Measurements from ENCODE around the gene CCDC78. TPM values are rescaled to one million over a fixed set of nuclear protein-coding genes. Genes with fewer than 3 reads are reported as not detected.

The CCDC78 gene
- total RNA-seq, 1 donor from 2014 or later: 26.1 TPM

DNA sequence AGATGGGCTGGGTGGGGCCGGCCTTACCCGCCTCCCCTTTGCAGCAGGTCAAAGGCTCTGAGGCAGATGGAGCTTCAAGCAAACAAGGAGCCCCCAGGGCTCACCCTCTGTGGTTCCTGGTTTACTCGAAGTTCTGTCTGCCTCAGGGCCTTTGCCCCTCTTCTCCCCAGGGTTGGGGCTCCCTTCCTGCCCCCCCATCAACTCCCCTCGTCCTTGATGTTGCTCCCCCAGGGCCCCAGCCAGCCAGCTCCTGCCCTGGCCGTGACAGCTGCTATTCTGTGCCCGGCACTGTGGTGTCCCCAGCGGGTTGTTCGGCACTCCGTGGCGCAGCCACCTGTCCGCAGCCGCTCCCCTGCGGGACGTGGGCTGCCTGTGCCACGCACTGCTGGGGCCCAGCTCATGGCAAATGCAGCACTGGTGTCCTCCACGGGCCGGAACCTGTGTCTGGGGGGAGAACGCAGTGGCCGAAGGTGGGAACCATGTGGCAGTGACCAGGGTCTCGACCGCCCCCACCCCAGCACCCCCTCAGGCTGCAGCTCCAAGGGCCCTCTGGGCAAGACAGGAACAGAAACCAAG lies 15.7 kb downstream of the CCDC78 start:
- Histone ChIP-seq H3K27me3 (ENCODE audit: low read depth) (peaks cover 67% of the 10 kb centered on the region), H3K36me3 (no peaks in the 10 kb centered on the region), H3K27ac (no peak overlapping the region), H3K9me3 (no peaks in the 10 kb centered on the region), H3K4me3 (no peak overlapping the region), H3K4me1 (peaks cover 11% of the 10 kb centered on the region)
- ATAC-seq: no peak
- DNase-seq: no peak
- intact Hi-C loops (cut with DNase I): no loop called here
- TF ChIP-seq, protein P1, sequence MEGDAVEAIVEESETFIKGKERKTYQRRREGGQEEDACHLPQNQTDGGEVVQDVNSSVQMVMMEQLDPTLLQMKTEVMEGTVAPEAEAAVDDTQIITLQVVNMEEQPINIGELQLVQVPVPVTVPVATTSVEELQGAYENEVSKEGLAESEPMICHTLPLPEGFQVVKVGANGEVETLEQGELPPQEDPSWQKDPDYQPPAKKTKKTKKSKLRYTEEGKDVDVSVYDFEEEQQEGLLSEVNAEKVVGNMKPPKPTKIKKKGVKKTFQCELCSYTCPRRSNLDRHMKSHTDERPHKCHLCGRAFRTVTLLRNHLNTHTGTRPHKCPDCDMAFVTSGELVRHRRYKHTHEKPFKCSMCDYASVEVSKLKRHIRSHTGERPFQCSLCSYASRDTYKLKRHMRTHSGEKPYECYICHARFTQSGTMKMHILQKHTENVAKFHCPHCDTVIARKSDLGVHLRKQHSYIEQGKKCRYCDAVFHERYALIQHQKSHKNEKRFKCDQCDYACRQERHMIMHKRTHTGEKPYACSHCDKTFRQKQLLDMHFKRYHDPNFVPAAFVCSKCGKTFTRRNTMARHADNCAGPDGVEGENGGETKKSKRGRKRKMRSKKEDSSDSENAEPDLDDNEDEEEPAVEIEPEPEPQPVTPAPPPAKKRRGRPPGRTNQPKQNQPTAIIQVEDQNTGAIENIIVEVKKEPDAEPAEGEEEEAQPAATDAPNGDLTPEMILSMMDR (IDR thresholded peaks at IDR 0.05): no peak

DNA sequence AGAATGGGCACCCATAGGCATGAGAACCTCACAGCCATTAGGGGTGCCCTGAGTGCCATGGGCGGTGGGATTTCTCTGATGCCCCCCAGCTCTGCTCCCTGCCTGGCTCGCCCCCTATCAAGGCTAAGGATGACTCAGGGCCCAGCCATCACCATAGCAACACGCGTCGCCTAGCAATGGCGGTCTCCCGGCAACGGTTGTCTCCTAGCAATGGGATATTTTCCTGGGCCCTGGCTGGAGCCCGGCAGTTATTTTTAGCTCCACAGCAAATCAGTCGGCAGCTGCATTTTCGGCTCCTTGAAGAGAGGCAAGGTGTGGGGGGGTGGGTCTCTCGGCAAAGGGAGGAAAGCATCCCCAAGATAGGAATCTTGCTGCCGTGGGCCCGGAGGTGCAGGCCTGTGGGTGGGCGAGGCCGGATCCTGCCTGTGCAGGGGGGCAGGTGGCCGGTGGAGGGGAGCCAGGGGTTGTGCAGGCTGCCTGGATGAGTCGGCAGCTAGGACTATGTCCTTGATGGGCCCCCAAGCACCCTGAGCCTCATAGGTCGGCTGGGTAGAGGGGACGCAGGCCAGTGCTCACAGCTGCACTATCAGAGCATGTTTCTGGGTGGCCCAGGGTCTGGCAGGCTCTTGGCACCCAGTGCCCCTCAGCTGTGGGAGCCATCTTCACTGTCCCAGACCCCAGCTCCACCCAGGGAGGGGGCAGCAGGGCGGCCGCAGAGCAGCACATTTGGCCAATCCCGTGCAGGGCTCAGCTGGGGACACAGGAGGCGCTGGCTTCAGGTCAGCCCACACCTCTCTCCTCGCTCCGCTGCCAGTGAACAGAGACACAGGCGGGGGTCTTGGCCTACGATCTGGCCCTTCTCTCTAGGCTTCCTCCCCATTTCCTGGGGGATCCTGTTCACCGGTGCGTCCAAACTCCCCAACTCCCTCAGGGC lies 16.4 kb downstream of the CCDC78 start:
- Histone ChIP-seq H3K36me3 (no peaks in the 10 kb centered on the region), H3K27me3 (ENCODE audit: low read depth) (peaks cover 71% of the 10 kb centered on the region), H3K4me1 (peaks cover 11% of the 10 kb centered on the region), H3K27ac (no peak overlapping the region), H3K4me3 (no peak overlapping the region), H3K9me3 (no peaks in the 10 kb centered on the region)
- TF ChIP-seq, protein P1 (IDR thresholded peaks at IDR 0.05): no peak
- ATAC-seq (no peak), DNase-seq (no peak)
- intact Hi-C loops (cut with DNase I): no loop called here

DNA sequence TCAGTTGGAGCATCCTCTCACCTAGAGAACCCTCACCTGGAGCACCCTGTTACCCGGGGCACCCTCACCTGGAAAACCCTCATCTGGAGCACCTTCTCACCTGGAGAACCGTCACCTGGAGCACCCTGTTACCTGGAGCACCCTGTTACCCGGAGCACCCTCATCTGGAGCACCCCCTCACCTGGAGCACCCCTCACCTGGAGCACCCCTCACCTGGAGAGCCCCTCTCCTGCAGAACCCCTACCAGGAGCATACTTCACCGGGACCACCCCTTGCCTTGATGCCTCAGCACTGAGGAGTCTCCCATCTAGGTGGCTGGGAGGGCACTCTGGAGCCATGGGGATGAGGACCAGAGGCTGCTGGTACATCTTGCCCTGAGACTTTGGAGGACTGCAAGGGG lies 17.3 kb downstream of the CCDC78 start:
- Histone ChIP-seq H3K9me3 (no peaks in the 10 kb centered on the region), H3K36me3 (no peaks in the 10 kb centered on the region), H3K4me1 (peaks cover 5% of the 10 kb centered on the region), H3K27me3 (ENCODE audit: low read depth) (peaks cover 79% of the 10 kb centered on the region), H3K27ac (no peak overlapping the region), H3K4me3 (no peak overlapping the region)
- intact Hi-C loops (cut with DNase I): no loop called here
- no peak for DNase-seq
- TF ChIP-seq, protein P1 (IDR thresholded peaks at IDR 0.05): no peak
- ATAC-seq: no peak

DNA sequence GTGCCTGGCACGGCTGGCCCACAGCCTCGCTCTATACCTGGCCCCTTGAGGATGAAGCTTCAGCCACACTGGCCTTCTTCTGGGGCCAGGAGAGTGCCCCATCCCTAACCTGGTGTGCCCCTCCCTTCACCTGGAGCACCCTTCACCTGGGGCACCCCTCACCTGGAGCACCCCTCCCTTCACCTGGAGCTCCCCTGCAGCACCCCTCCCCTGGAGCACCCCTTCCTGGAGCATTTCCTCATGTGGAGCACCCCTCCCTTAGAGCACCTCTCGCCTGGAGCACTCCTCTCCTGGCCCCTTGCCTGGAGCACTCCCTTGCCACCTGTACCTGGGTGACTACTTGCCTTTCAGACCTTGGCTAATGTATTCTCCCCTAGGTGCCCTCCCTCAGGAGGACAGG lies 18.2 kb downstream of the CCDC78 start:
- H3K9me3 ChIP-seq: no peaks in the 10 kb centered on the region
- TF ChIP-seq, protein P1 (IDR thresholded peaks at IDR 0.05): no peak
- peaks cover 5% of the 10 kb centered on the region for H3K4me1 ChIP-seq
- no peaks in the 10 kb centered on the region for H3K36me3 ChIP-seq
- no peak overlapping the region for H3K27ac ChIP-seq
- intact Hi-C loops (cut with DNase I): no loop called here
- peaks cover 84% of the 10 kb centered on the region for H3K27me3 ChIP-seq (ENCODE audit: low read depth)
- no peak overlapping the region for H3K4me3 ChIP-seq
- ATAC-seq: no peak
- no peak for DNase-seq

DNA sequence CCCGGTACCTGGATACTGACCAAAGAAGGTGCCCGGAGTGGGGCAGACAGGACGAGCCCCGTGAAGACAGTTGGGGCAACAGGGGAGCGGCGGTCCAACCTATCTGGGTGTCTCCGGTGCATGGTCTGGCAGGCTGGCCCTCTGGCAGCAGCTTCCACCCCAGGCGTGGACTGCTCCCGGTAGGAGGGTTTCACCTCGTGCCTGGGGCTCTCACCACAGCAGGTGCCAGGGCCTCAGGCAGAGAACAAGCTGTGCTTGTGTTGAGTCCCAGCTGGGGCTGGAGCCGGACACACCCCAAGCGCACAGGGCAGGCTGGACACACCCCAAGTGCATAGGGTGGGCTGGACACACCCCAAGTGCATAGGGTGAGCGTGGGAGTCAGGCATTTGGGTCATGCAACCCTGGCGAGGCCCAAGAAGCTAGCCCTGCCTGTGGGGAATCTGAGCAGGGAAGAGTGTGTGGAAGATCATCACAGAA lies 19.1 kb downstream of the CCDC78 start:
- peaks cover 91% of the 10 kb centered on the region for H3K27me3 ChIP-seq (ENCODE audit: low read depth)
- DNase-seq (no peak), ATAC-seq (no peak)
- TF ChIP-seq, protein P1 (IDR thresholded peaks at IDR 0.05): no peak
- no peak overlapping the region for H3K27ac ChIP-seq
- H3K9me3 ChIP-seq: no peaks in the 10 kb centered on the region
- H3K4me3 ChIP-seq: no peak overlapping the region
- intact Hi-C loops (cut with DNase I): no loop called here
- no peaks in the 10 kb centered on the region for H3K36me3 ChIP-seq
- H3K4me1 ChIP-seq: peaks cover 5% of the 10 kb centered on the region
